ENCODE measurements around the gene CCDC80.

Gene CCDC80

DNA sequence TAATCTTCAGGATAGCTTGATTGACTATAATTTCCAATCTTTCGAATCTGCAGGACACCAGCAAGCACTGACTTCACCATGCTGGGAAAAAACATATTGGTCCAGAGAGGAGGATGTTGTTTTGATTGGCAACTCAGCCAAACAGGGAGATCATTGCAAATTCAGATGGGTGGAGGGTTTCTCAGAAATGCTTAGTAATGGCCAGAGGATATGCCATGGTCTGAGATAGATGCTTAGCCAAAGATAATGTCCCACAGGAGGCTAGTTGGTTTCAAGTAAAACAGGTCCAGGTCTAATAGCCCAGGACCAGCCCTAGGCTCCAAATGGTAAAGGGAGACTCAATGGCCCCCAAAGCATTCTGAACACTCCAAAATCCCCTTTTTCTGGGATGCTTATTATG, 46.7 kb upstream of the CCDC80 start (continued):
- TF ChIP-seq ZNF785 (tag by site-specific recombination; IDR thresholded peaks at IDR 0.05) (no peak), SP3 (tag by site-specific recombination; IDR thresholded peaks at IDR 0.05) (no peak), ZNF23 (tag by site-specific recombination; IDR thresholded peaks at IDR 0.05; ENCODE audit: borderline replicate concordance) (no peak), ZNF621 (tag by site-specific recombination; IDR thresholded peaks at IDR 0.05) (no peak), ZNF221 (tag by site-specific recombination; IDR thresholded peaks at IDR 0.05; ENCODE audit: borderline replicate concordance) (no peak), OSR2 (tag by site-specific recombination; IDR thresholded peaks at IDR 0.05) (no peak), TRIM28 (IDR thresholded peaks at IDR 0.05; ENCODE audit: borderline replicate concordance, low read length) (no peak), ZBTB11 (tag by site-specific recombination; conservative IDR thresholded peaks at IDR 0.05; ENCODE audit: low read depth) (no peak), ZNF501 (tag by site-specific recombination; IDR thresholded peaks at IDR 0.05) (no peak), ZNF670 (tag by site-specific recombination; IDR thresholded peaks at IDR 0.05; ENCODE audit: low read depth) (no peak), HOXD13 (CRISPR knock-in tag; IDR thresholded peaks at IDR 0.05; ENCODE audit: borderline replicate concordance) (no peak)
- TF ChIP-seq, protein P1, sequence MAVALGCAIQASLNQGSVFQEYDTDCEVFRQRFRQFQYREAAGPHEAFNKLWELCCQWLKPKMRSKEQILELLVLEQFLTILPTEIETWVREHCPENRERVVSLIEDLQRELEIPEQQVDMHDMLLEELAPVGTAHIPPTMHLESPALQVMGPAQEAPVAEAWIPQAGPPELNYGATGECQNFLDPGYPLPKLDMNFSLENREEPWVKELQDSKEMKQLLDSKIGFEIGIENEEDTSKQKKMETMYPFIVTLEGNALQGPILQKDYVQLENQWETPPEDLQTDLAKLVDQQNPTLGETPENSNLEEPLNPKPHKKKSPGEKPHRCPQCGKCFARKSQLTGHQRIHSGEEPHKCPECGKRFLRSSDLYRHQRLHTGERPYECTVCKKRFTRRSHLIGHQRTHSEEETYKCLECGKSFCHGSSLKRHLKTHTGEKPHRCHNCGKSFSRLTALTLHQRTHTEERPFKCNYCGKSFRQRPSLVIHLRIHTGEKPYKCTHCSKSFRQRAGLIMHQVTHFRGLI (tag by site-specific recombination; IDR thresholded peaks at IDR 0.05), result no peak
- TF ChIP-seq, protein P2, sequence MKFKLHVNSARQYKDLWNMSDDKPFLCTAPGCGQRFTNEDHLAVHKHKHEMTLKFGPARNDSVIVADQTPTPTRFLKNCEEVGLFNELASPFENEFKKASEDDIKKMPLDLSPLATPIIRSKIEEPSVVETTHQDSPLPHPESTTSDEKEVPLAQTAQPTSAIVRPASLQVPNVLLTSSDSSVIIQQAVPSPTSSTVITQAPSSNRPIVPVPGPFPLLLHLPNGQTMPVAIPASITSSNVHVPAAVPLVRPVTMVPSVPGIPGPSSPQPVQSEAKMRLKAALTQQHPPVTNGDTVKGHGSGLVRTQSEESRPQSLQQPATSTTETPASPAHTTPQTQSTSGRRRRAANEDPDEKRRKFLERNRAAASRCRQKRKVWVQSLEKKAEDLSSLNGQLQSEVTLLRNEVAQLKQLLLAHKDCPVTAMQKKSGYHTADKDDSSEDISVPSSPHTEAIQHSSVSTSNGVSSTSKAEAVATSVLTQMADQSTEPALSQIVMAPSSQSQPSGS (tag by site-specific recombination; IDR thresholded peaks at IDR 0.05; ENCODE audit: low read depth), result no peak

- Histone ChIP-seq H3K27ac (ENCODE audit: extremely low read depth, low read depth, low read length) (no peak overlapping the region; the same call in 1 of the 2 replicates), H3K4me1 (ENCODE audit: control insufficient read depth, insufficient read depth, low read length) (no peaks in the 10 kb centered on the region), H3K9me3 (ENCODE audit: control insufficient read depth, insufficient read depth, low read depth, low read length) (no peaks in the 10 kb centered on the region), H3K4me3 (ENCODE audit: low read depth, low read length) (no peak overlapping the region), H3K36me3 (ENCODE audit: control insufficient read depth in 2 of 2, insufficient read depth in 1 of 2, low read length in 2 of 2) (no peaks in the 10 kb centered on the region)
- ChIA-PET CTCF (interaction anchor here (1.6 kb wide), 1 partner anchor 44 kb away, joined by 3 read pairs; no protein-coding TSS in a partner anchor), POLR2A (no interaction called here)
- TF ChIP-seq ZNF266 (tag by site-specific recombination; IDR thresholded peaks at IDR 0.05; ENCODE audit: low read depth), result no peak
- no peak for TF ChIP-seq ZNF16 (tag by site-specific recombination; IDR thresholded peaks at IDR 0.05; ENCODE audit: low read depth)
- no peak for TF ChIP-seq WT1 (tag by site-specific recombination; IDR thresholded peaks at IDR 0.05)
Observed at GRCh38 chr3:112687211-112687610, 46.3 kb upstream of the CCDC80 start.

DNA sequence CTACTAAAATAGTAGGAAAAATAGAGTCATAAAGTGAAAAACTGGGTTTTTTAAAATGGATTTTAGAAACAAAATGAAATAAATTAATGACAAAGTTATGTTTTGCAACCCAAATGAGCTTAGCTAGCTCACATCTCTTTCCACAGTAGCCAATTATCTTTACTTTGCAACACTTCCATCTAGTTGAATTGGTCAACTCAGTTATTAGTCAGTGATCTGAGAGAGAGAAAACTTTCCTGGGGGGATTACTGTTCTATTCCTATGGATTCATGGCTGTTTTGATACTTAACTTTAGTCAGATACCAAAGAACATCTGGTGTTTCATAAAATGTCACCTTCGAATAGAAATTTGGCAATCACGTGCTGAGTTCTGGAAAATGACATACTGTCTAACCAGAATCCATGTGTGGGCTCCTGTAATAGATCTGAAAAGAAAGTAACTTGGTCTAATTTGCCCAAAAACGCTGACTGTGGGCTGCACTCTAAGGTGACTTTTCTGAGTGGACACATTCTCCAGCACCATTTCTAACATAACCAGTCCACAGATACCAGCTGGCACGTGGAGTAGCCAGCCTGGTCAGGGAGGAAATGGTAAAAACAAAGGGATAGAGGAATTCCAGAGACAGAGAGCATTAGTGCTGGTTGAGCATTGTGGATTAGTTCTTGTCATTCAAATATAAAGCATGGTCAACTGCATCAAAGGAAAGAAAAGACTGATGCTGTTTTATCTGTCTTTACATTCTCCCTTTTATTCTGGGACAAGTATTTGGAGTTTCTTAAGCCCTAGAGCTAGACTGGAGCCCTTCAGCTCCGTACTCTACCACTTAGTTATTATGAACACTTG, 45.2 kb upstream of the CCDC80 start:
- CTCF ChIA-PET, result interaction anchor here (1.3 to 1.6 kb wide), 2 partner anchors 42 to 43 kb away, joined by 3 to 4 read pairs; no protein-coding TSS in a partner anchor
- no peaks in the 10 kb centered on the region for H3K36me3 ChIP-seq (ENCODE audit: control insufficient read depth in 2 of 2, insufficient read depth in 1 of 2, low read length in 2 of 2)
- no peaks in the 10 kb centered on the region for H3K4me1 ChIP-seq (ENCODE audit: control insufficient read depth, insufficient read depth, low read length)
- H3K4me3 ChIP-seq (ENCODE audit: low read depth, low read length), result no peak overlapping the region
- no peak overlapping the region for H3K27ac ChIP-seq (ENCODE audit: extremely low read depth, low read depth, low read length)
- no peaks in the 10 kb centered on the region for H3K9me3 ChIP-seq (ENCODE audit: control insufficient read depth, insufficient read depth, low read depth, low read length)
- POLR2A ChIA-PET, result no interaction called here
- TF ChIP-seq AEBP2 (tag by site-specific recombination; IDR thresholded peaks at IDR 0.05; ENCODE audit: borderline replicate concordance) (no peak), ZNF335 (tag by site-specific recombination; conservative IDR thresholded peaks at IDR 0.05) (no peak), EGR2 (tag by site-specific recombination; IDR thresholded peaks at IDR 0.05; ENCODE audit: low read depth) (no peak), ZSCAN16 (tag by site-specific recombination; IDR thresholded peaks at IDR 0.05) (no peak), ELK4 (IDR thresholded peaks at IDR 0.05; ENCODE audit: borderline replicate concordance, low read depth, low read length) (no peak), MYNN (tag by site-specific recombination; IDR thresholded peaks at IDR 0.05; ENCODE audit: borderline replicate concordance) (no peak), ZFHX2 (tag by site-specific recombination; conservative IDR thresholded peaks at IDR 0.05) (no peak), ZNF324 (tag by site-specific recombination; IDR thresholded peaks at IDR 0.05) (no peak)
